ENCODE data around the gene WDR18. TPM values are rescaled to one million over a fixed set of nuclear protein-coding genes. Genes with fewer than 3 reads are reported as not detected.

WDR18 gene
- polyA plus RNA-seq, 1 of the 3 experiments (the other 2 are of a cell fraction) = 47.9 TPM

- Histone ChIP-seq H3K27me3 (ENCODE audit: insufficient read depth) (no peaks in the 10 kb centered on the region), H3K4me2 (no peak overlapping the region), H3F3A (replicated peaks; ENCODE audit: insufficient read depth) (no peaks in the 10 kb centered on the region), H3K36me3 (replicated peaks in 1 of 2; ENCODE audit: control insufficient read depth in 1 of 2, insufficient read depth in 2 of 2, low read length in 1 of 2) (peaks cover 3 to 50% of the 10 kb centered on the region in 2 experiments), H3K27ac (ENCODE audit: low read depth in 2 of 2, low read length in 1 of 2) (no peak overlapping the region), H3K9me2 (no peaks in the 10 kb centered on the region), H3K4me1 (ENCODE audit: control insufficient read depth in 1 of 2, insufficient read depth in 2 of 2, low read depth in 1 of 2, low read length in 1 of 2) (no peaks in the 10 kb centered on the region; a peak in 1 of 4 replicates), H3K9ac (no peak overlapping the region), H3K9me3 (no peaks in the 10 kb centered on the region), H3K4me3 (ENCODE audit: low read depth in 2 of 2, low read length in 1 of 2) (no peak overlapping the region), H4K20me1 (ENCODE audit: insufficient read depth) (0 out of 2 replicates have a peak, but pooled peaks cover 6% of the 10 kb centered on the region), H3K79me2 (ENCODE audit: insufficient read depth) (no peaks in the 10 kb centered on the region; the same call in 1 of the 2 replicates), H2AFZ (ENCODE audit: low read depth) (no peak overlapping the region)
- WGBS (ENCODE audit: low lambda C conversion rate) = 100% methylated on average over 3 of the region's 23 CpGs
- ChIA-PET POLR2A (no interaction called here), CTCF (no interaction called here)
- no peak for DNase-seq
- no peak for TF ChIP-seq RAD21 (IDR thresholded peaks at IDR 0.05; ENCODE audit: low read length)
- TF ChIP-seq SIN3A (IDR thresholded peaks at IDR 0.05; ENCODE audit: borderline replicate concordance, low read depth, low read length) = no peak
- TF ChIP-seq RXRA (IDR thresholded peaks at IDR 0.05; ENCODE audit: borderline replicate concordance, low read depth) = no peak
- TF ChIP-seq FOXJ3 (CRISPR knock-in tag; IDR thresholded peaks at IDR 0.05) = no peak
- no peak for TF ChIP-seq POLR2AphosphoS5 (IDR thresholded peaks at IDR 0.05; ENCODE audit: low read depth, low read length)
- no peak for TF ChIP-seq FOXM1 (IDR thresholded peaks at IDR 0.05; ENCODE audit: low read depth)
- TF ChIP-seq, protein P1, sequence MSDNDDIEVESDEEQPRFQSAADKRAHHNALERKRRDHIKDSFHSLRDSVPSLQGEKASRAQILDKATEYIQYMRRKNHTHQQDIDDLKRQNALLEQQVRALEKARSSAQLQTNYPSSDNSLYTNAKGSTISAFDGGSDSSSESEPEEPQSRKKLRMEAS (IDR thresholded peaks at IDR 0.05; ENCODE audit: low read depth) = no peak
- no peak for TF ChIP-seq REST (IDR thresholded peaks at IDR 0.05; ENCODE audit: low read depth, low read length)
- no peak for TF ChIP-seq NFIC (IDR thresholded peaks at IDR 0.05; ENCODE audit: borderline replicate concordance)
- TF ChIP-seq TAF1 (IDR thresholded peaks at IDR 0.05; ENCODE audit: borderline replicate concordance, low read depth, low read length) = no peak
These were observed 6.6 kb downstream of the WDR18 start for GRCh38 chr19:990746-991145.

DNA sequence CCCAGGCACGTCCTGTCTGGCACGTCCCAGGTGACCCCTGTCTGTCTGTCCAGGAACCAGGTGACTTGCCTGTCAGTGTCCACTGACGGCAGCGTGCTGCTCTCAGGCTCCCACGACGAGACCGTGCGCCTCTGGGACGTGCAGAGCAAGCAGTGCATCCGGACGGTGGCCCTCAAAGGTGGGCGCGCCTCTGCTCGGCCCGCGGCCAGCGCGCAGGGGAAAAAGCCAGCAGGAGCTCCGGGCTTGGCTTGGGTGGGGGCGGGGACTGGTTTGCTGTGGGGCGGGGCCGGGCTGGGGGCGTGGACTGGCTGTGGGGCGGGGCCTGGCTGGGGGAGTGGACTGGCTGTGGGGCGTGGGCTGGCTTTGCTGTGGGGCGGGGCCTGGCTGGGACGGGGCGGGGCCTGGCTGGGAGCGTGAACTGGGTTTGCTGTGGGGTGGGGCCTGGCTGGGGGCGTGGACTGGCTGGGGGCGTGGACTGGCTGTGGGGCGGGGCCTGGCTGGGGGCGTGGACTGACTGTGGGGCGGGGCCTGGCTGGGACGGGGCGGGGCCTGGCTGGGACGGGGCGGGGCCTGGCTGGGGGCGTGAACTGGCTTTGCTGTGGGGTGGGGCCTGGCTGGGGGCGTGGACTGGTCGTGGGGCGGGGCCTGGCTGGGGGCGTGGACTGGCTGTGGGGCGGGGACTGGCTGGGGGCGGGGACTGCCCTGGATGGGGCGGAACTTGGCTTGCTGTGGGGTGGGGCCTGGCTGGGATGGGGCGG, 7.2 kb downstream of the WDR18 start:
- Histone ChIP-seq H3K4me2 (no peak overlapping the region), H3K27me3 (ENCODE audit: insufficient read depth) (peaks cover 3% of the 10 kb centered on the region; the same call in 1 of the 2 replicates), H3F3A (replicated peaks; ENCODE audit: insufficient read depth) (no peaks in the 10 kb centered on the region), H3K79me2 (ENCODE audit: insufficient read depth) (no peaks in the 10 kb centered on the region), H3K9me3 (no peaks in the 10 kb centered on the region), H3K4me3 (ENCODE audit: low read depth in 2 of 2, low read length in 1 of 2) (no peak overlapping the region), H2AFZ (ENCODE audit: low read depth) (no peak overlapping the region), H3K9ac (no peak overlapping the region), H3K27ac (ENCODE audit: low read depth in 2 of 2, low read length in 1 of 2) (no peak overlapping the region), H3K9me2 (no peaks in the 10 kb centered on the region), H4K20me1 (ENCODE audit: insufficient read depth) (0 out of 2 replicates have a peak, but pooled peaks cover 6% of the 10 kb centered on the region), H3K4me1 (ENCODE audit: control insufficient read depth in 1 of 2, insufficient read depth in 2 of 2, low read depth in 1 of 2, low read length in 1 of 2) (peaks cover 0 to 6% of the 10 kb centered on the region in 2 experiments; a peak in 1 of 4 replicates), H3K36me3 (replicated peaks in 1 of 2; ENCODE audit: control insufficient read depth in 1 of 2, insufficient read depth in 2 of 2, low read length in 1 of 2) (peaks cover 3 to 45% of the 10 kb centered on the region in 2 experiments)
- 92% methylated on average over 19 of the region's 47 CpGs for WGBS (ENCODE audit: low lambda C conversion rate)
- peak; percentile 88 for DNase-seq
- TF ChIP-seq FOSL2 (IDR thresholded peaks at IDR 0.05; ENCODE audit: borderline replicate concordance, low read depth) (no peak), SMC3 (IDR thresholded peaks at IDR 0.05; ENCODE audit: low read depth, low read length) (no peak), RAD21 (IDR thresholded peaks at IDR 0.05; ENCODE audit: low read length) (no peak), TAF1 (IDR thresholded peaks at IDR 0.05; ENCODE audit: borderline replicate concordance, low read depth, low read length) (no peak), GABPA (IDR thresholded peaks at IDR 0.05; ENCODE audit: low read depth) (no peak)
- POLR2A ChIA-PET = no interaction called here
- CTCF ChIA-PET = interaction anchor here (0.6 kb wide), 1 partner anchor 62 kb away, joined by 3 read pairs; no protein-coding TSS in a partner anchor

All from SK-N-SH (cell line).